Neural cell (in vitro differentiated cells): Measurements from ENCODE around the gene CSN1S1. TPM values are rescaled to one million over a fixed set of nuclear protein-coding genes. Genes with fewer than 3 reads are reported as not detected.

Experiments
- H2AFZ ChIP-seq: fragments of 200-600, 300-800 bp; sonication (generic), shearing (Covaris generic); 2 replicates; pipeline ENCODE4 v1.6.0; 2014; ENCODE audit warnings: low read depth, mild to moderate bottlenecking, antibody characterized with exemption, low read length, moderate library complexity
- H3F3A ChIP-seq: fragments of 200-600 bp; shearing (Covaris generic); 2 replicates; pipeline ENCODE4 v1.6.1; 2016; ENCODE audit warnings: mild to moderate bottlenecking, moderate library complexity, mixed read lengths, antibody characterized with exemption, low read length; ENCODE audit not compliant: insufficient read depth, poor library complexity, severe bottlenecking
- H3K27ac ChIP-seq: fragments of 200-600, 300-800 bp; sonication (generic), shearing (Covaris generic); 2 replicates; pipeline ENCODE4 v1.5.1; 2014; ENCODE audit warnings: mild to moderate bottlenecking, low read length, moderate library complexity
- H3K27me3 ChIP-seq: fragments of 300-800, 200-600 bp; sonication (generic), shearing (Covaris generic); 2 replicates; pipeline ENCODE4 v1.6.0; 2014; ENCODE audit warnings: mild to moderate bottlenecking, low read depth, low read length, moderate library complexity; ENCODE audit not compliant: insufficient read depth
- H3K36me3 ChIP-seq: fragments of 300-800, 200-600 bp; sonication (generic), shearing (Covaris generic); 2 replicates; pipeline ENCODE4 v1.5.1; 2014; ENCODE audit warnings: mild to moderate bottlenecking, antibody characterized with exemption, low read length, moderate library complexity; ENCODE audit not compliant: insufficient read depth
- H3K4me2 ChIP-seq: fragments of 300-800, 200-600 bp; sonication (generic), shearing (Covaris generic); 2 replicates; pipeline ENCODE4 v1.6.0; 2014; ENCODE audit warnings: mild to moderate bottlenecking, low read length
- H3K4me3 ChIP-seq: fragments of 300-800, 200-600 bp; sonication (generic), shearing (Covaris generic); 2 replicates; pipeline ENCODE4 v1.5.1; 2014; ENCODE audit warnings: mild to moderate bottlenecking, low read length, moderate library complexity
- H3K79me2 ChIP-seq: fragments of 200-600 bp; shearing (Covaris generic); replicated peaks from 2 replicates; pipeline ENCODE4 v1.6.0; 2014; ENCODE audit warnings: mild to moderate bottlenecking, low read length, moderate library complexity; ENCODE audit not compliant: insufficient read depth
- H3K9ac ChIP-seq: fragments of 300-800, 200-600 bp; sonication (generic), shearing (Covaris generic); 2 replicates; pipeline ENCODE4 v1.6.1; 2016; ENCODE audit warnings: mild to moderate bottlenecking, low read length, mixed read lengths
- H3K9me2 ChIP-seq: fragments of 200-600 bp; shearing (Covaris generic); 2 replicates; pipeline ENCODE4 v1.6.1; 2016; ENCODE audit warnings: mild to moderate bottlenecking, low read length, mixed read lengths; ENCODE audit not compliant: insufficient read depth
- H3K9me3 ChIP-seq: fragments of 200-600, 300-800 bp; sonication (generic), shearing (Covaris generic); 2 replicates; pipeline ENCODE4 v1.6.1; 2016; ENCODE audit warnings: mild to moderate bottlenecking, mixed run types, low read length, moderate library complexity, mixed read lengths
- H4K20me1 ChIP-seq: fragments of 200-600 bp; shearing (Covaris generic); 2 replicates; pipeline ENCODE4 v1.6.1; 2016; ENCODE audit warnings: mild to moderate bottlenecking, mixed run types; ENCODE audit not compliant: insufficient read depth
- CTCF ChIP-seq: fragments of 450-650 bp; IDR thresholded peaks from 2 replicates; pipeline ENCODE4 v1.5.1; 2014; ENCODE audit warnings: antibody characterized with exemption, mild to moderate bottlenecking, moderate library complexity; ENCODE audit not compliant: poor library complexity, severe bottlenecking
- EP300 ChIP-seq: fragments of 450-650 bp; conservative IDR thresholded peaks from 2 replicates; pipeline ENCODE4 v1.6.1; 2014; ENCODE audit warnings: antibody characterized with exemption, mild to moderate bottlenecking, moderate library complexity; ENCODE audit not compliant: poor library complexity, severe bottlenecking
- EZH2 ChIP-seq: fragments of 200-600, 300-800 bp; shearing (Covaris generic), sonication (generic); IDR thresholded peaks from 2 replicates; pipeline ENCODE4 v1.6.1; 2014; ENCODE audit warnings: antibody characterized with exemption, low read length, borderline replicate concordance, mild to moderate bottlenecking; ENCODE audit not compliant: insufficient read depth, poor library complexity, severe bottlenecking
- MXI1 ChIP-seq: fragments of 450-650 bp; conservative IDR thresholded peaks from 2 replicates; pipeline ENCODE4 v1.6.1; 2014; ENCODE audit warnings: antibody characterized with exemption, mild to moderate bottlenecking; ENCODE audit not compliant: poor library complexity, severe bottlenecking
- POLR2AphosphoS5 ChIP-seq: IDR thresholded peaks from 2 replicates; pipeline ENCODE4 v1.6.1; 2012
- RAD21 ChIP-seq: fragments of 450-650 bp; conservative IDR thresholded peaks from 2 replicates; pipeline ENCODE4 v1.6.1; 2014; ENCODE audit warnings: antibody characterized with exemption, mild to moderate bottlenecking, moderate library complexity
- REST ChIP-seq: IDR thresholded peaks from 2 replicates; pipeline ENCODE4 v1.6.1; 2012; ENCODE audit warnings: borderline replicate concordance
- SMC3 ChIP-seq: fragments of 450-650 bp; conservative IDR thresholded peaks from 2 replicates; pipeline ENCODE4 v1.6.1; 2014; ENCODE audit warnings: antibody characterized with exemption, mild to moderate bottlenecking, moderate library complexity; ENCODE audit not compliant: poor library complexity
- TAF1 ChIP-seq: IDR thresholded peaks from 2 replicates; pipeline ENCODE4 v1.6.1; 2012; ENCODE audit warnings: low read depth
- polyA plus RNA-seq: library from polyadenylated mRNA; depleted of rRNA; stranded (reverse); fragments of >200 nt; gene quantifications from 2 replicates; pipeline ENCODE4 v1.2.3, GENCODE V29; 2014

The CSN1S1 gene
- polyA plus RNA-seq, 1 donor from 2014 or later, result not detected

- Histone ChIP-seq H3K79me2 (no peaks in the 10 kb centered on the region), H2AFZ (no peak overlapping the region), H3K9me2 (no peaks in the 10 kb centered on the region), H3K4me3 (no peak overlapping the region), H3K4me2 (no peak overlapping the region), H3K36me3 (no peaks in the 10 kb centered on the region), H4K20me1 (no peaks in the 10 kb centered on the region), H3K9me3 (no peaks in the 10 kb centered on the region), H3F3A (no peaks in the 10 kb centered on the region), H3K9ac (no peak overlapping the region), H3K27me3 (no peaks in the 10 kb centered on the region), H3K27ac (no peak overlapping the region)
- TF ChIP-seq MXI1 (no peak), EZH2 (no peak), REST (no peak), EP300 (no peak), SMC3 (no peak), RAD21 (no peak), POLR2AphosphoS5 (no peak), CTCF (no peak), TAF1 (no peak)
Observed at GRCh38 chr4:69951602-69952001, 20.7 kb downstream of the CSN1S1 start.

- Histone ChIP-seq H3K79me2 (no peaks in the 10 kb centered on the region), H3K27ac (no peak overlapping the region), H3F3A (no peaks in the 10 kb centered on the region), H2AFZ (no peak overlapping the region), H3K36me3 (no peaks in the 10 kb centered on the region), H3K4me3 (no peak overlapping the region), H3K4me2 (no peak overlapping the region), H3K9me3 (no peaks in the 10 kb centered on the region), H4K20me1 (no peaks in the 10 kb centered on the region), H3K27me3 (no peaks in the 10 kb centered on the region), H3K9me2 (no peaks in the 10 kb centered on the region), H3K9ac (no peak overlapping the region)
- TF ChIP-seq CTCF (no peak), REST (no peak), POLR2AphosphoS5 (no peak), EP300 (no peak), EZH2 (no peak), MXI1 (no peak), SMC3 (no peak), TAF1 (no peak), RAD21 (no peak)
Observed at GRCh38 chr4:69957209-69957608, 26.3 kb downstream of the CSN1S1 start.
